ENCODE measurements around the gene HPF1. TPM values are rescaled to one million over a fixed set of nuclear protein-coding genes. Genes with fewer than 3 reads are reported as not detected.
"Not testable (repeated sequence)": the region's sequence is repeated elsewhere in the genome, so short reads cannot be mapped to it uniquely, and the experiment has no call there.

The HPF1 gene
- total RNA-seq, 1 donor from 2014 or later, result 13.0 TPM

- H3K4me3 ChIP-seq (ENCODE audit: low read length in 3 of 3), result peak overlapping the region; percentile 73 to 92 (median 79)
- peaks cover 12 to 15% (median 15%) of the 10 kb centered on the region in 3 donors for H3K4me1 ChIP-seq (ENCODE audit: control insufficient read depth in 3 of 3, insufficient read depth in 3 of 3, low read length in 3 of 3)
- H3K9ac ChIP-seq (ENCODE audit: low read depth in 1 of 3, low read length in 3 of 3), result peak overlapping the region; percentile 52 to 90 (median 73)
- H3K27me3 ChIP-seq (ENCODE audit: control insufficient read depth in 3 of 3, insufficient read depth in 3 of 3, low read length in 3 of 3), result no peaks in the 10 kb centered on the region
- peaks cover 0 to 7% (median 3%) of the 10 kb centered on the region in 3 donors for H3K36me3 ChIP-seq (ENCODE audit: control insufficient read depth in 3 of 3, insufficient read depth in 3 of 3, low read length in 3 of 3)
- H3K9me3 ChIP-seq (ENCODE audit: control insufficient read depth in 3 of 3, low read length in 3 of 3), result no peaks in the 10 kb centered on the region
- H3K27ac ChIP-seq (ENCODE audit: low read depth, low read length), result peak overlapping the region; percentile 48
Measured at GRCh38 chr4:169756971-169757574, 671 bp downstream of the HPF1 start.

- no peaks in the 10 kb centered on the region for H3K9me3 ChIP-seq (ENCODE audit: control insufficient read depth in 3 of 3, low read length in 3 of 3)
- H3K9ac ChIP-seq (ENCODE audit: low read depth in 1 of 3, low read length in 3 of 3), result no peak overlapping the region
- peaks cover 5 to 20% (median 15%) of the 10 kb centered on the region in 3 donors for H3K36me3 ChIP-seq (ENCODE audit: control insufficient read depth in 3 of 3, insufficient read depth in 3 of 3, low read length in 3 of 3)
- no peaks in the 10 kb centered on the region for H3K4me1 ChIP-seq (ENCODE audit: control insufficient read depth in 3 of 3, insufficient read depth in 3 of 3, low read length in 3 of 3)
- no peaks in the 10 kb centered on the region for H3K27me3 ChIP-seq (ENCODE audit: control insufficient read depth in 3 of 3, insufficient read depth in 3 of 3, low read length in 3 of 3)
- H3K4me3 ChIP-seq (ENCODE audit: low read length in 3 of 3), result no peak overlapping the region
- no peak overlapping the region for H3K27ac ChIP-seq (ENCODE audit: low read depth, low read length)
Measured at GRCh38 chr4:169745291-169745690, 12.5 kb downstream of the HPF1 start.

GRCh38 chr4:169744601-169745000, 13.1 kb downstream of the HPF1 start:
- Histone ChIP-seq H3K9me3 (ENCODE audit: control insufficient read depth in 3 of 3, low read length in 3 of 3) (no peaks in the 10 kb centered on the region), H3K36me3 (ENCODE audit: control insufficient read depth in 3 of 3, insufficient read depth in 3 of 3, low read length in 3 of 3) (peaks cover 5 to 14% (median 10%) of the 10 kb centered on the region in 3 donors), H3K4me3 (ENCODE audit: low read length in 3 of 3) (no peak overlapping the region), H3K4me1 (ENCODE audit: control insufficient read depth in 3 of 3, insufficient read depth in 3 of 3, low read length in 3 of 3) (no peaks in the 10 kb centered on the region), H3K9ac (ENCODE audit: low read depth in 1 of 3, low read length in 3 of 3) (no peak overlapping the region), H3K27ac (ENCODE audit: low read depth, low read length) (no peak overlapping the region), H3K27me3 (ENCODE audit: control insufficient read depth in 3 of 3, insufficient read depth in 3 of 3, low read length in 3 of 3) (no peaks in the 10 kb centered on the region)

- Histone ChIP-seq H3K27me3 (ENCODE audit: control insufficient read depth in 3 of 3, insufficient read depth in 3 of 3, low read length in 3 of 3) (no peaks in the 10 kb centered on the region), H3K9me3 (ENCODE audit: control insufficient read depth in 3 of 3, low read length in 3 of 3) (no peaks in the 10 kb centered on the region), H3K27ac (ENCODE audit: low read depth, low read length) (no peak overlapping the region), H3K4me1 (ENCODE audit: control insufficient read depth in 3 of 3, insufficient read depth in 3 of 3, low read length in 3 of 3) (no peaks in the 10 kb centered on the region), H3K4me3 (ENCODE audit: low read length in 3 of 3) (no peak overlapping the region), H3K36me3 (ENCODE audit: control insufficient read depth in 3 of 3, insufficient read depth in 3 of 3, low read length in 3 of 3) (peaks cover 0 to 14% (median 9%) of the 10 kb centered on the region in 3 donors), H3K9ac (ENCODE audit: low read depth in 1 of 3, low read length in 3 of 3) (no peak overlapping the region)
Measured at GRCh38 chr4:169741569-169741968, 16.2 kb downstream of the HPF1 start.

- not testable (repeated sequence) for H3K4me3 ChIP-seq (ENCODE audit: low read length in 3 of 3); H3K27me3 ChIP-seq (ENCODE audit: control insufficient read depth in 3 of 3, insufficient read depth in 3 of 3, low read length in 3 of 3); H3K4me1 ChIP-seq (ENCODE audit: control insufficient read depth in 3 of 3, insufficient read depth in 3 of 3, low read length in 3 of 3); H3K27ac ChIP-seq (ENCODE audit: low read depth, low read length); H3K9ac ChIP-seq (ENCODE audit: low read depth in 1 of 3, low read length in 3 of 3); H3K9me3 ChIP-seq (ENCODE audit: control insufficient read depth in 3 of 3, low read length in 3 of 3)
- peaks cover 4 to 19% (median 13%) of the 10 kb centered on the region in 3 donors for H3K36me3 ChIP-seq (ENCODE audit: control insufficient read depth in 3 of 3, insufficient read depth in 3 of 3, low read length in 3 of 3)
Measured at GRCh38 chr4:169738604-169739003, 19.1 kb downstream of the HPF1 start.

GRCh38 chr4:169730564-169730963, 27.2 kb downstream of the HPF1 start:
- no peaks in the 10 kb centered on the region for H3K27me3 ChIP-seq (ENCODE audit: control insufficient read depth in 3 of 3, insufficient read depth in 3 of 3, low read length in 3 of 3)
- H3K4me1 ChIP-seq (ENCODE audit: control insufficient read depth in 3 of 3, insufficient read depth in 3 of 3, low read length in 3 of 3), result no peaks in the 10 kb centered on the region
- H3K36me3 ChIP-seq (ENCODE audit: control insufficient read depth in 3 of 3, insufficient read depth in 3 of 3, low read length in 3 of 3), result peaks cover 0 to 21% (median 12%) of the 10 kb centered on the region in 3 donors
- H3K4me3 ChIP-seq (ENCODE audit: low read length in 3 of 3), result no peak overlapping the region
- H3K9me3 ChIP-seq (ENCODE audit: control insufficient read depth in 3 of 3, low read length in 3 of 3), result no peaks in the 10 kb centered on the region
- no peak overlapping the region for H3K27ac ChIP-seq (ENCODE audit: low read depth, low read length)
- no peak overlapping the region for H3K9ac ChIP-seq (ENCODE audit: low read depth in 1 of 3, low read length in 3 of 3)

GRCh38 chr4:169727616-169728015, 30.1 kb downstream of the HPF1 start:
- Histone ChIP-seq H3K27me3 (ENCODE audit: control insufficient read depth in 3 of 3, insufficient read depth in 3 of 3, low read length in 3 of 3) (no peaks in the 10 kb centered on the region), H3K36me3 (ENCODE audit: control insufficient read depth in 3 of 3, insufficient read depth in 3 of 3, low read length in 3 of 3) (peaks cover 0 to 18% (median 12%) of the 10 kb centered on the region in 3 donors), H3K27ac (ENCODE audit: low read depth, low read length) (no peak overlapping the region), H3K4me3 (ENCODE audit: low read length in 3 of 3) (no peak overlapping the region), H3K9ac (ENCODE audit: low read depth in 1 of 3, low read length in 3 of 3) (no peak overlapping the region), H3K4me1 (ENCODE audit: control insufficient read depth in 3 of 3, insufficient read depth in 3 of 3, low read length in 3 of 3) (no peaks in the 10 kb centered on the region), H3K9me3 (ENCODE audit: control insufficient read depth in 3 of 3, low read length in 3 of 3) (no peaks in the 10 kb centered on the region)

GRCh38 chr4:169724260-169724659, 33.5 kb downstream of the HPF1 start:
- Histone ChIP-seq H3K27ac (ENCODE audit: low read depth, low read length) (no peak overlapping the region), H3K4me1 (ENCODE audit: control insufficient read depth in 3 of 3, insufficient read depth in 3 of 3, low read length in 3 of 3) (no peaks in the 10 kb centered on the region), H3K9ac (ENCODE audit: low read depth in 1 of 3, low read length in 3 of 3) (no peak overlapping the region), H3K4me3 (ENCODE audit: low read length in 3 of 3) (no peak overlapping the region), H3K36me3 (ENCODE audit: control insufficient read depth in 3 of 3, insufficient read depth in 3 of 3, low read length in 3 of 3) (peaks cover 3 to 9% (median 8%) of the 10 kb centered on the region in 3 donors), H3K27me3 (ENCODE audit: control insufficient read depth in 3 of 3, insufficient read depth in 3 of 3, low read length in 3 of 3) (no peaks in the 10 kb centered on the region), H3K9me3 (ENCODE audit: control insufficient read depth in 3 of 3, low read length in 3 of 3) (no peaks in the 10 kb centered on the region)

GRCh38 chr4:169723207-169723965, 34.4 kb downstream of the HPF1 start:
- no peak overlapping the region for H3K27ac ChIP-seq (ENCODE audit: low read depth, low read length)
- H3K9me3 ChIP-seq (ENCODE audit: control insufficient read depth in 3 of 3, low read length in 3 of 3), result no peaks in the 10 kb centered on the region
- H3K9ac ChIP-seq (ENCODE audit: low read depth in 1 of 3, low read length in 3 of 3), result no peak overlapping the region
- H3K4me3 ChIP-seq (ENCODE audit: low read length in 3 of 3), result no peak overlapping the region
- peaks cover 3 to 9% (median 8%) of the 10 kb centered on the region in 3 donors for H3K36me3 ChIP-seq (ENCODE audit: control insufficient read depth in 3 of 3, insufficient read depth in 3 of 3, low read length in 3 of 3)
- no peaks in the 10 kb centered on the region for H3K4me1 ChIP-seq (ENCODE audit: control insufficient read depth in 3 of 3, insufficient read depth in 3 of 3, low read length in 3 of 3)
- no peaks in the 10 kb centered on the region for H3K27me3 ChIP-seq (ENCODE audit: control insufficient read depth in 3 of 3, insufficient read depth in 3 of 3, low read length in 3 of 3)

GRCh38 chr4:169720529-169720928, 37.2 kb downstream of the HPF1 start:
- H3K27ac ChIP-seq (ENCODE audit: low read depth, low read length), result no peak overlapping the region
- no peaks in the 10 kb centered on the region for H3K4me1 ChIP-seq (ENCODE audit: control insufficient read depth in 3 of 3, insufficient read depth in 3 of 3, low read length in 3 of 3)
- H3K36me3 ChIP-seq (ENCODE audit: control insufficient read depth in 3 of 3, insufficient read depth in 3 of 3, low read length in 3 of 3), result peaks cover 6 to 11% (median 8%) of the 10 kb centered on the region in 3 donors
- no peak overlapping the region for H3K4me3 ChIP-seq (ENCODE audit: low read length in 3 of 3)
- H3K9ac ChIP-seq (ENCODE audit: low read depth in 1 of 3, low read length in 3 of 3), result no peak overlapping the region
- H3K27me3 ChIP-seq (ENCODE audit: control insufficient read depth in 3 of 3, insufficient read depth in 3 of 3, low read length in 3 of 3), result no peaks in the 10 kb centered on the region
- H3K9me3 ChIP-seq (ENCODE audit: control insufficient read depth in 3 of 3, low read length in 3 of 3), result no peaks in the 10 kb centered on the region

All from skeletal muscle tissue (tissue), 4 donors.